ENCODE measurements around the gene CELF4. TPM values are rescaled to one million over a fixed set of nuclear protein-coding genes. Genes with fewer than 3 reads are reported as not detected.

CELF4 gene
- total and polyA plus RNA-seq, 10 of the 15 experiments (the other 5 are each of a cell fraction or from before 2014, with no cell fraction given), result 0.03 to 0.32 TPM; not detected in 8

DNA sequence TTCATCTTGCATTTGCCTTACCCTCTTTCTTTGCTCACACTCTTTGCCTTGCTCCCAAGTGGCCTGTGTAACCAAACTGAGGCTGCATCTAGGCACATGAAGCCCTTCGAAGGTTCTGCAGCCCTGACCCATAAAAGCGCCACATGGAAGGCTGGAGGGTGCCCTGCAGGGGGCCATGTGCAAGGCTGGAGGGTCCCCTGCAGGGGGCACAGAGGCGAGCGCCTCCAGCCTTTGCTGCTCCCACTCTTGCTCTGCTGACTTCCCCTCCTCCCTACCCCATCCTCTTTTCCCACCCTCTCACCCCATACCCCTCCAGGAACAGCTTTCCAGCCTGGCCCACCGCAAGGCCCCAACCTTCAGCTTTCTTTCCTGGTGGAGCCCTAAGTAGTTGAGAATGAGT lies 317.3 kb downstream of the CELF4 start (continued):
- TF ChIP-seq, protein P1, sequence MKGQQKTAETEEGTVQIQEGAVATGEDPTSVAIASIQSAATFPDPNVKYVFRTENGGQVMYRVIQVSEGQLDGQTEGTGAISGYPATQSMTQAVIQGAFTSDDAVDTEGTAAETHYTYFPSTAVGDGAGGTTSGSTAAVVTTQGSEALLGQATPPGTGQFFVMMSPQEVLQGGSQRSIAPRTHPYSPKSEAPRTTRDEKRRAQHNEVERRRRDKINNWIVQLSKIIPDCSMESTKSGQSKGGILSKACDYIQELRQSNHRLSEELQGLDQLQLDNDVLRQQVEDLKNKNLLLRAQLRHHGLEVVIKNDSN (IDR thresholded peaks at IDR 0.05; ENCODE audit: borderline replicate concordance, extremely low read length, insufficient read depth, low read depth, low read length), result no peak
- TF ChIP-seq MXI1 (IDR thresholded peaks at IDR 0.05; ENCODE audit: low read depth, low read length), result no peak
- TF ChIP-seq SPI1 (IDR thresholded peaks at IDR 0.05; ENCODE audit: borderline replicate concordance, insufficient read depth, low read depth, low read length), result no peak
- no peak for TF ChIP-seq RUNX3 (IDR thresholded peaks at IDR 0.05; ENCODE audit: low read length)
- TF ChIP-seq SREBF2 (IDR thresholded peaks at IDR 0.05; ENCODE audit: low read length), result no peak
- no peak for TF ChIP-seq CHD4 (IDR thresholded peaks at IDR 0.05)
- TF ChIP-seq ZNF274 (IDR thresholded peaks at IDR 0.05; ENCODE audit: insufficient read depth, insufficient read length), result no peak
- TF ChIP-seq ZNF217 (IDR thresholded peaks at IDR 0.05), result no peak
- TF ChIP-seq, protein P2, sequence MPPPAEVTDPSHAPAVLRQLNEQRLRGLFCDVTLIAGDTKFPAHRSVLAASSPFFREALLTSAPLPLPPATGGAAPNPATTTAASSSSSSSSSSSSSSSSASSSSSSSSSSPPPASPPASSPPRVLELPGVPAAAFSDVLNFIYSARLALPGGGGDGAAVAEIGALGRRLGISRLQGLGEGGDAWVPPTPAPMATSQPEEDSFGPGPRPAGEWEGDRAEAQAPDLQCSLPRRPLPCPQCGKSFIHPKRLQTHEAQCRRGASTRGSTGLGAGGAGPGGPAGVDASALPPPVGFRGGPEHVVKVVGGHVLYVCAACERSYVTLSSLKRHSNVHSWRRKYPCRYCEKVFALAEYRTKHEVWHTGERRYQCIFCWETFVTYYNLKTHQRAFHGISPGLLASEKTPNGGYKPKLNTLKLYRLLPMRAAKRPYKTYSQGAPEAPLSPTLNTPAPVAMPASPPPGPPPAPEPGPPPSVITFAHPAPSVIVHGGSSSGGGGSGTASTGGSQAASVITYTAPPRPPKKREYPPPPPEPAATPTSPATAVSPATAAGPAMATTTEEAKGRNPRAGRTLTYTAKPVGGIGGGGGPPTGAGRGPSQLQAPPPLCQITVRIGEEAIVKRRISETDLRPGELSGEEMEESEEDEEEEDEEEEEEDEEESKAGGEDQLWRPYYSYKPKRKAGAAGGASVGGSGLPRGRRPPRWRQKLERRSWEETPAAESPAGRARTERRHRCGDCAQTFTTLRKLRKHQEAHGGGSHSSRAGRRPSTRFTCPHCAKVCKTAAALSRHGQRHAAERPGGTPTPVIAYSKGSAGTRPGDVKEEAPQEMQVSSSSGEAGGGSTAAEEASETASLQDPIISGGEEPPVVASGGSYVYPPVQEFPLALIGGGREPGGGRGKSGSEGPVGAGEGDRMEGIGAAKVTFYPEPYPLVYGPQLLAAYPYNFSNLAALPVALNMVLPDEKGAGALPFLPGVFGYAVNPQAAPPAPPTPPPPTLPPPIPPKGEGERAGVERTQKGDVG (CRISPR knock-in tag; IDR thresholded peaks at IDR 0.05), result no peak
- no peak for TF ChIP-seq CREB1 (IDR thresholded peaks at IDR 0.05; ENCODE audit: low read depth)

All from GM12878 (cell line).